Left ventricle myocardium superior (tissue), 1 donor: ENCODE data around the gene PGM5. TPM values are rescaled to one million over a fixed set of nuclear protein-coding genes. Genes with fewer than 3 reads are reported as not detected.

Source experiments
- ATAC-seq: fragments of 200-7000 bp; cut with Tn5 transposase; one replicate; pipeline ENCODE4 v1.9.1; 2020; ENCODE audit warnings: mild to moderate bottlenecking, moderate library complexity
- DNase-seq: peaks from one replicate; pipeline ENCODE4 v3.0.0-alpha.2; 2020
- intact Hi-C: fragments of 100-400 bp; cut with micrococcal nuclease; formaldehyde crosslinking; loops from one replicate; pipeline ENCODE4 v1.11.0; 2022
- total RNA-seq: library from RNA; stranded (reverse); fragmentation: NEBNext Ultra II Directional; extraction: Animal tissue kit (Norgen Biotek cat#: 25700); gene quantifications from one replicate; pipeline ENCODE4 v1.2.1, GENCODE V29; 2021
- donor health status: DM: no; HTN: yes; CAD: no; lungs with severe emphysema.

PGM5 gene
- total RNA-seq, 1 donor from 2014 or later, result 150 TPM

GRCh38 chr9:68476847-68477246 is 120.4 kb downstream of the PGM5 start:
- intact Hi-C loops, result no loop called here
- peak; percentile 65 for ATAC-seq
- DNase-seq, result no peak

- DNase-seq, result no peak
- ATAC-seq, result no peak
- intact Hi-C loops, result no loop called here
Measured at GRCh38 chr9:68480807-68481206, 124.4 kb downstream of the PGM5 start.

GRCh38 chr9:68482548-68482947 is 126.1 kb downstream of the PGM5 start:
- ATAC-seq (peak; percentile 51), DNase-seq (no peak)

GRCh38 chr9:68488126-68488525 is 131.7 kb downstream of the PGM5 start:
- intact Hi-C loops, result no loop called here
- DNase-seq (no peak), ATAC-seq (no peak)

More at GRCh38 chr9:68482548-68482947, 126.1 kb downstream of the PGM5 start:
- intact Hi-C loops, result no loop called here

GRCh38 chr9:68489646-68490045 is 133.2 kb downstream of the PGM5 start:
- ATAC-seq, result no peak
- intact Hi-C loops, result no loop called here
- DNase-seq, result no peak

GRCh38 chr9:68492806-68493205 is 136.4 kb downstream of the PGM5 start:
- DNase-seq (no peak), ATAC-seq (no peak)
- intact Hi-C loops, result no loop called here

- intact Hi-C loops, result no loop called here
- ATAC-seq, result no peak
Measured at GRCh38 chr9:68493541-68493940, 137.1 kb downstream of the PGM5 start.

GRCh38 chr9:68493958-68494577 is 137.7 kb downstream of the PGM5 start:
- intact Hi-C loops, result no loop called here
- peak; percentile 12 for ATAC-seq
- DNase-seq, result no peak

More at GRCh38 chr9:68493541-68493940, 137.1 kb downstream of the PGM5 start:
- no peak for DNase-seq

GRCh38 chr9:68495247-68495646 is 138.8 kb downstream of the PGM5 start:
- DNase-seq (no peak), ATAC-seq (no peak)
- intact Hi-C loops, result no loop called here

- DNase-seq (no peak), ATAC-seq (no peak)
- intact Hi-C loops, result no loop called here
Measured at GRCh38 chr9:68496356-68496755, 139.9 kb downstream of the PGM5 start.

- intact Hi-C loops, result no loop called here
- ATAC-seq (no peak), DNase-seq (no peak)
Measured at GRCh38 chr9:68497629-68498028, 141.2 kb downstream of the PGM5 start.

GRCh38 chr9:68498816-68499215 is 142.4 kb downstream of the PGM5 start:
- no peak for DNase-seq
- no peak for ATAC-seq
- intact Hi-C loops, result no loop called here

- intact Hi-C loops, result no loop called here
- DNase-seq (no peak), ATAC-seq (peak; percentile 82)
Measured at GRCh38 chr9:68500457-68501381, 144.3 kb downstream of the PGM5 start.

GRCh38 chr9:68502279-68502678 is 145.9 kb downstream of the PGM5 start:
- peak; percentile 29 for ATAC-seq
- DNase-seq, result no peak
- intact Hi-C loops, result no loop called here

- DNase-seq (peak; percentile 31), ATAC-seq (peak; percentile 28)
- intact Hi-C loops, result no loop called here
Measured at GRCh38 chr9:68505681-68506409, 149.4 kb downstream of the PGM5 start.

GRCh38 chr9:68506551-68506950 is 150.1 kb downstream of the PGM5 start:
- ATAC-seq (no peak), DNase-seq (no peak)
- intact Hi-C loops, result no loop called here

GRCh38 chr9:68507130-68507805 is 150.9 kb downstream of the PGM5 start:
- intact Hi-C loops, result no loop called here
- ATAC-seq, result peak; percentile 36
- DNase-seq, result no peak

- no peak for ATAC-seq
- intact Hi-C loops, result no loop called here
- DNase-seq, result no peak
Measured at GRCh38 chr9:68507806-68508145, 151.4 kb downstream of the PGM5 start.

- no peak for DNase-seq
- peak; percentile 22 for ATAC-seq
- intact Hi-C loops, result no loop called here
Measured at GRCh38 chr9:68508547-68508946, 152.1 kb downstream of the PGM5 start.
